Measurements from ENCODE around the gene ITGAD.

ITGAD gene

DNA sequence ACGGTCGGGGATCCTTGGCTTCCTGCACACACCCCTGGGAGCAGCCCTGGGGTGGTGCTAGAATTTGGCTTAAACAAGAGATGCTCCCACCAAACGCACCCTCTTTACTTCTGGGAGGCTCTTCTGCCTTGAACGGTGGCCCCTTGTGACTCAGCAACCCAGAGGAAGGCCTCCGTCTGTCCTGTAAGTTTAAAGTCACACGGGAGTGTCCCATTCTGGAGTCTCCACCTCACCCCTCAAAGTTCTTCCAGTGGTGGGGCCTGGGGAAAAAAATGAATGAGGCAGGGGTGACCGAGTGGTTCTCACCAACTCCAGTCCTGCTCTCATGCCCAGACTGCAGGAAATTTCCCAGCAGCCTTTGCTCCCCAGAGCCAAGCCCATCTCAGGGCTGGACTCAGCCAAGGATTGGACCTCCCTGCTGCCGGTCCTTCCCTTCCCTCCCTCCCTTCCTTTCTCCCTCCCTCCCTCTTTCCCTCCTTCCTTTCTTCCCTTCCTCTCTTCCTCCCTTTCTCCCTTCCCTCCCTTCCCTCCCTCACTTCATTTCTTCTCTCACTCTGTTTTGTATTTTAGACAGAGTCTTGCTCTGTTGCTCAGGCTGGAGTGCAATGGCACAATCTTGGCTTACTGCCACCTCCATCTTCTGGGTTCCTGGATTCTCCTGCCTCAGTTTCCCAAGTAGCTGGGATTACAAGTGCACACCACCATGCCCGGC is 11.4 kb downstream of the ITGAD start:
- no peak for TF ChIP-seq CTCF (IDR thresholded peaks at IDR 0.05; ENCODE audit: insufficient read depth, missing control alignments)
- FAIRE-seq (no peak), DNase-seq (ENCODE audit: insufficient read length, low spot score) (no peak)

GRCh38 chr16:31407406-31407805 is 14.3 kb downstream of the ITGAD start:
- FAIRE-seq (no peak), DNase-seq (ENCODE audit: insufficient read length, low spot score) (no peak)
- no peak for TF ChIP-seq CTCF (IDR thresholded peaks at IDR 0.05; ENCODE audit: insufficient read depth, missing control alignments)

- DNase-seq (ENCODE audit: insufficient read length, low spot score) (no peak), FAIRE-seq (no peak)
- TF ChIP-seq CTCF (IDR thresholded peaks at IDR 0.05; ENCODE audit: insufficient read depth, missing control alignments), result no peak
These were observed 16.3 kb downstream of the ITGAD start for GRCh38 chr16:31409433-31409832.

DNA sequence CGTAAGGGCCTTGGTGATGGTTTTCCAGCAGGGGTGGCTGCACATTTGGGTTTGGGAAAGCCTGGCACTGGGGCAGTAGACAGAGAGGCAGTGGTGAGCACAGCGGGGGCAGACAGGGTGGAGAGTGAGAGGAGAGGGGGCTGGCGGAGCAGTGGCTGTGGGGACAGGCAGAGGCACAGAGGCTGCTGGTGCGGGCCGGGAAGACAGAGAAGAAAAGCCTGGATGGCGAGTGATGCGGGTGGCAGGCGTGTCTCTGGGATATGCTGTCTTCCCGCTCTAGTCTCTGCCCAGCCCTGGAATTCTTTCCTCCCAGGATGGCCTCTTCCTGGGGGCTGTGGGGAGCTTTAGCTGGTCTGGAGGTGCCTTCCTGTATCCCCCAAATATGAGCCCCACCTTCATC is 16.9 kb downstream of the ITGAD start:
- TF ChIP-seq CTCF (IDR thresholded peaks at IDR 0.05; ENCODE audit: insufficient read depth, missing control alignments), result no peak
- no peak for DNase-seq (ENCODE audit: insufficient read length, low spot score)
- FAIRE-seq, result no peak

- no peak for FAIRE-seq
- DNase-seq (ENCODE audit: insufficient read length, low spot score), result no peak
- TF ChIP-seq CTCF (IDR thresholded peaks at IDR 0.05; ENCODE audit: insufficient read depth, missing control alignments), result no peak
These were observed 18.1 kb downstream of the ITGAD start for GRCh38 chr16:31411024-31411844.

- DNase-seq (ENCODE audit: insufficient read length, low spot score) (no peak), FAIRE-seq (no peak)
- no peak for TF ChIP-seq CTCF (IDR thresholded peaks at IDR 0.05; ENCODE audit: insufficient read depth, missing control alignments)
These were observed 19.6 kb downstream of the ITGAD start for GRCh38 chr16:31412750-31413149.

DNA sequence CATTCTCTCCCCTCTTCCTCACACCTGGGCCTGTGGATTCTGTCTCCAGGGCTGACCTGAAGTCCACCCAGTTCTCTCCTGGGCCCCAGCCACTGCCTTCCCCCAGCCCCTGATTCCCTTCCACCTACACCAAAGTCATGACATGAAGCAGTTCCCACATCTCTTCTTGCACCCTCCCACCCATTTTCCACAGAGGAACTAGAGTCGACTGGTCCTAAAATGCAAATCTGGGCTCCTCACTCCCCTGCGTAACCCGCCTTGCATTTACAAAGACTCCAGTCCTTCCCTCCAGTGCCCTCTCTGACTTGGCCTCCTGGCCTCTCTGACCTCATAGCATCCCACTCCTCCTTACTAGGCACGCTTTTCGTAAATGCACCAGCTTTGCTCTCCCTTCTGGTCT is 20.2 kb downstream of the ITGAD start:
- FAIRE-seq (no peak), DNase-seq (ENCODE audit: insufficient read length, low spot score) (no peak)
- TF ChIP-seq CTCF (IDR thresholded peaks at IDR 0.05; ENCODE audit: insufficient read depth, missing control alignments), result no peak
